Gastrocnemius medialis (tissue), 4 donors: Measurements from ENCODE around the gene PROSER2.

Experiments used
- CTCF ChIP-seq, 5 experiments: fragments of 450-650 bp in 3 of 5; fragments of 200-600 bp in 2 of 5; sonication (generic) in 2 of 5; IDR thresholded peaks in 4 of 5; conservative IDR thresholded peaks in 1 of 5; 1 replicate in 4 of 5; 2 replicates in 1 of 5; pipeline ENCODE4 v1.5.1; 2016 to 2019; ENCODE audit warnings: antibody characterized with exemption in 5 of 5, mild to moderate bottlenecking in 3 of 5, moderate library complexity in 3 of 5
- POLR2A ChIP-seq, 2 donors: fragments of 450-650 bp; IDR thresholded peaks; one replicate each; pipeline ENCODE4 v1.6.1; 2017; ENCODE audit warnings: antibody characterized with exemption in 2 of 2, mild to moderate bottlenecking in 2 of 2, moderate library complexity in 2 of 2

GRCh38 chr10:11901833-11902475 is 78.8 kb downstream of the PROSER2 start:
- TF ChIP-seq CTCF (IDR thresholded peaks at IDR 0.05 in 4 of 5, conservative IDR thresholded peaks at IDR 0.05 in 1 of 5), result no peak
- no peak for TF ChIP-seq POLR2A (IDR thresholded peaks at IDR 0.05)
